NCI-H2029 treated with DMSO at 0.1 percent for 48 hours (cell line): Measurements from ENCODE around the gene PTPRD.
"Not testable (repeated sequence)": the region's sequence is repeated elsewhere in the genome, so short reads cannot be mapped to it uniquely, and the experiment has no call there.

Source experiments
- DNase-seq: peaks from one replicate; lab custom pipeline; 2025; lab: John Stamatoyannopoulos, UW

PTPRD gene

GRCh38 chr9:9498846-9499245 lies 1114.0 kb downstream of the PTPRD start:
- DNase-seq = no peak

- no peak for DNase-seq
Observed at GRCh38 chr9:9498128-9498527, 1114.7 kb downstream of the PTPRD start.

DNA sequence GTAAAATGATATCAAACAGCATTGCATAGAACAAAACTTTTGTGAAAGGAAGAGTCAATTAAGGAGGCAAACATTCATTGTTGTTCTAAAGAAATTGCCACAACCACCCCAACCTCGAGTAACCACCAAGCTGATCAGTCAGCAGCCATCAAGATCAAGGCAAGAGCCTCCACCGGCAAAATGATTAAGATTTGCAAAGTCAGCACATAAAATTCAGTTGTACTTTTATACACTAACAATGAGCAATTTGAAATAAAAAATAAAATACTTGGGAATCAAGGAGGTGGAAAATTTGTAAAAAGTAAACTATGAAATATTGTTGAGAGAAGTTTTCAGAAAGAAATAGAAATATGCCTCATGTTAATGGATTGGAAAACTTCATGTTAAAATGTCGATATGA lies 1118.5 kb downstream of the PTPRD start:
- DNase-seq = no peak

DNA sequence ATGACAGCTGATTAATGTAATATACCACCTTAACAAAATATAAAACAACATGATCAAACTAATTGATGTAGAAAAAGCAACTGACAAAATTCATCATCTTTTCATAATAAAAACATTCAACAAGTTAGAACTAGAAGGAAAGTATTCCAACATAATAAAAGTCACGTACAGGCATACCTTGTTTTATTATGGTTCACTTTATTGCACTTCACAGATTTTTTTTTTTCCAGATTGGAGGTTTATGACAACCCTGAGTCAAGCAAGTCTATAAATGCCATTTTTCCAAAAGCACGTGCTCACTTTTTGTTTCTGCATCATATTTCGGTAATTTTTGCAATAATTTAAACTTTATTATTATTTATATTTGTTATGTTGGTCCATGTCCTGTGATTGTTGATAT lies 1120.3 kb downstream of the PTPRD start:
- no peak for DNase-seq

DNA sequence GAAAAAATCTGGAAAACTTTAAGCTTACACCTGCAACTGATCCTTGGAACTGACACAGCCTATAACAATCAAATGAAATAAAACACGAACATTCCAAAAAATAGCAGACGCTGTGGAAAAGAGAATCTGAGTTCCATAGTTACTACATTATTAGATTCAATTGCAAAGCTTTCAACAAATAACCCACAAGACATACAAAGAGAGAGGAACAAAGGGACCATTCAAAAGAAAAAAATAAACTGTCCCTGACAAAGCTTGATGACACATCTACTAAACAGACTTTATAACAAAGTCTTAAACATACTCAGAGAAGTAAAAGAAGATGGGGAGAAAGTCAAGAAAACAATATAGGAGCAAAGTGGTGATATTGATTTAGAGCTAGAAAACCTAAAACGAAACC lies 1123.6 kb downstream of the PTPRD start:
- DNase-seq = no peak

DNA sequence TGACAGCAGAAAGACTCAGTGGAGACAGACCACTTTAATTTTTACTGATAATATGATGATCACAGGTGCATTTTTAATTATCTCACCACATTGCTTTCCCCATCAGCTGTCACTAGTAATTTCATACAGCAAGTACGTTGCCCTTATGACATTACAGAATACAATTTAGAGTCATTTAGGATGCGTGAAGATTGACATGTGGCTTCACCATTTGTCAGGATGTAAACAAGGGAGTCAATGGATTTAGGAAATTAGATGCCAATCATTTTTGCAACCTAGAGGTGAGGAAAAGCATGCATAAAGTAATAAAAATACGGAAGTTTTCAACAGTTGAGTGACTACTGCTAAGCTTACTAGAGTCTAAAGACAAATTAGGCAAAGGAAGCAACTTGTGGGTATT lies 1129.6 kb downstream of the PTPRD start:
- no peak for DNase-seq

DNA sequence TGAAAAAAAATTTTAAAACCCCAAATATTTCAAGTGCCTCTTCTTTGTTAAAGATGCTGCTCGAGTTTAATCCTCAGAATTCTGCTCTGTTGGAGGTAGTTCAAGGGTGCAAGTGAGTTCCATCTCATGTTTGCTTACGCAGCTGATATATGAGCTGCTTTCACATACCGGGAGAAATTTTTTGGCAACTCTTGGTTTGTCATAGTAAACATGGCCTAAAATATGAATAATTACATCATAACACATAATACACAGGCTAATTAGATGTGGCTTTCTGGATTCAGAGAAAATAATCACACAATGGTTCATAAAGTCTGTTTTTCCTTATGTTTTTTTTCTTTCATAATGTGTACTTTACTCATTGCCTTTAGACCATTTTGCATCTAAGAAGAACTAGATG lies 1134.1 kb downstream of the PTPRD start:
- DNase-seq = no peak

DNA sequence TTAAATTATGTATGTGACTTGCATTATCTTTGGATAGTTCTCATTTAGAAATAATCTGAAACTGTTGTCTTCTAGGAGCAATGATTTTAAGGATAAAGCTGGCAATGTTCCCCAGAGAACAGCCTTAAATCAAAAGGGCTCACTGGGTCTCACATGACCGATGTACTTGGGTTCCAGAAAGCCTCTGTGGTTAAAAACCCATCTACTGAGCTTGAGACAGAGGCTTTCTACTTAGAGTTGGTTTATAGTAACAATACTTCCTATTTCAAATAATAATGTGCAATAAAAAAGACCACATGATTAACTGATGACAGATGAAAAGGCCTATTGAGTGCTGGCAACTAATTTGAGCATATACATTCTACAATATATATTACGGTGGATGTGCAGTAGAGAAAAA lies 1143.5 kb downstream of the PTPRD start:
- no peak for DNase-seq

DNA sequence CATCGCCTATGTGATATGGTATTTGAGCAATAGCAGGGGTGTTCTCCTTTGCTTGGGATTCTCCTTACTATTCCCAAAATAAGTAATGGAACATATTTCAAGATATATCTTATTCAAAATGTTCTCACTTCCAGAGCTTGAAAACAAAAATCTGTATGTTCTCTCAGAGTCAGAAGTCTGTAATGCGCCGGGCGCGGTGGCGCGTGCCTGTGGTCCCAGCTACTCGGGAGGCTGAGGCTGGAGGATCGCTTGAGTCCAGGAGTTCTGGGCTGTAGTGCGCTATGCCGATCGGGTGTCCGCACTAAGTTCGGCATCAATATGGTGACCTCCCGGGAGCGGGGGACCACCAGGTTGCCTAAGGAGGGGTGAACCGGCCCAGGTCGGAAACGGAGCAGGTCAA lies 1170.9 kb downstream of the PTPRD start:
- not testable (repeated sequence) for DNase-seq

DNA sequence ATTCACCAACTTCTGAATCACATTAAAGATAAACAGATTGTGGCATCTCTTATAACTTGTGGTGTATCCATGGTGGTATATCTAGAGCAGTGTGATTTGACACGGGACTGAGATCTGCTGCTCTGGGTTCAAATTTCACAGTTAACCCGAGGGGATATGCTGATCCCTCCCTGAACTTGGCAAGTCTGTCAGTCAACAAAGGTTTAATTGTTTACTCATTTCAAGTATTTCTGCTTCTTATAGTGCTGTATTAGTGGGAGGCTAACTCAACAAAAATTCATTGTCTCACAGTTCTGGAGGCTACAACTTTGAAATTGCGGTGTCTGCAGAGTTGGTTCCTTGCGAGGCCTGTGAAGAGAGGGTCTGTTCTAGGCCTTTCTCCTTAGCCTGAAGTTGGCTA lies 1175.2 kb downstream of the PTPRD start:
- no peak for DNase-seq

- DNase-seq = not testable (repeated sequence)
Observed at GRCh38 chr9:9426454-9426853, 1186.3 kb downstream of the PTPRD start.

DNA sequence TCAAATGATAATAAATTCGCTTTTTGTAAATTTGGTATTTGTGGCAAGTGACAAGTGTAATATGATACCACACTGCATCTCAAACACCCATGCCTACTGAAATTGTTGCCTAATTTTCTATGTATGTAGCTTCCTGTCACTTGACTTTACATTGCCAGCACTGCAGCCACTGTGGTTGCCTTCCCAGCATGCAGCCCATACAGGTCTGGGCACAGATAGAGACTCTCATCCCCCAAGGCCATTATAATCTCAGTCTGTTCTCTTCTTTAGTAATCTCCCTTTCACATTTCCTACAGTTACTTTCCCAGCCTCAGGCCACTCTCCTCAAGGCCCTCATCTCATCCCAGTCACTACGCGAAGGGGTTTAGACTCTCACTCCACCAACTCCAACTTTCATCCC lies 1200.6 kb downstream of the PTPRD start:
- DNase-seq = no peak

GRCh38 chr9:9410736-9411135 lies 1202.1 kb downstream of the PTPRD start:
- DNase-seq = no peak

- no peak for DNase-seq
Observed at GRCh38 chr9:9399982-9400381, 1212.8 kb downstream of the PTPRD start.

DNA sequence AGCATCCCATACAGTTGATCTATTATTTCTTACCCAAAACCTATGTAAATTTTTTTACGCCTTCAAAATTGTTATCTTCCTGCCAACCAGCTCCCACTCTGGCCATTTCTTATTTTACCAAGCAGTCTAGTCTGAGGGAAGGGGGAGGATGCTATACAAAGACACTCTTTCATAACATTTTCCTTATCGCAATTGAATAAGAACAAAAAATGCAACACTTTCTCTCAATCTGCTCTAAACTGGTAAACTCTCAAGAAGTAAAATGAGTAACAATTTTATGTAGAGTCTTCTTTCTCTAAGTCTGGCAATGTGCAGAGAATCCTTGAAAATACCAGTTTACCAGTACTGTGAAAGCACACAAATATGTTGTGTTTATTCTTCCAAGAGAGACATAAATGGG lies 1216.3 kb downstream of the PTPRD start:
- no peak for DNase-seq

- DNase-seq = no peak
Observed at GRCh38 chr9:9395539-9395938, 1217.3 kb downstream of the PTPRD start.

GRCh38 chr9:9392755-9393154 lies 1220.0 kb downstream of the PTPRD start:
- DNase-seq = no peak

GRCh38 chr9:9389904-9390303 lies 1222.9 kb downstream of the PTPRD start:
- DNase-seq = no peak

DNA sequence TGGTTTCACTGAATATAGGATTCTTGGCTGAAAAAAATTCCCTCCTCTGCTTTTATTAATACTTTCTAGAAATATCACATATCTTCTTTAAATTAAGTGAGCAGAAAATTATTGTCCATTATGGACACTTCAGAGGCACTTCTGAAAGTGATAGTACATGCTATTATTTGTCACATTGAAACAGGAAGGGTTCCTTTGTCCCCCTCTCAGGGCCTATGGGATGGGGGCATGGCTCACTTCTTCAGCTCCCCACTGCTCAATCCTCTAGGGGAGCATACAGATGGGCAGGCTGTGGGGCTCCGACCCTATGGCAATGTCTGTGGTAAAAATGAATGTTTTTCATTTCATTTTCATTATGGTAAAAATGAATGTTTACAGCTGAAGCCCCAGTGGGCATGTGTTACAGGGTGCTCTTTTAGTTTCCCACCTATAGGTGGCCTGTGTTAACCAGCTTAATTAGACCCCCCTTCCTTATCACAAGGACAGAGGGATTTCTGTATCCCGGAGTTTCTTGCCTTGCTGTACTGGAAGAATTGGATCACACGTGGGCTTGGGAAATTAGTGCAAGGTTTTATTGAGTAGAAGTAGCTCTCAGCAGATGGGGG lies 1225.2 kb downstream of the PTPRD start:
- DNase-seq = no peak

DNA sequence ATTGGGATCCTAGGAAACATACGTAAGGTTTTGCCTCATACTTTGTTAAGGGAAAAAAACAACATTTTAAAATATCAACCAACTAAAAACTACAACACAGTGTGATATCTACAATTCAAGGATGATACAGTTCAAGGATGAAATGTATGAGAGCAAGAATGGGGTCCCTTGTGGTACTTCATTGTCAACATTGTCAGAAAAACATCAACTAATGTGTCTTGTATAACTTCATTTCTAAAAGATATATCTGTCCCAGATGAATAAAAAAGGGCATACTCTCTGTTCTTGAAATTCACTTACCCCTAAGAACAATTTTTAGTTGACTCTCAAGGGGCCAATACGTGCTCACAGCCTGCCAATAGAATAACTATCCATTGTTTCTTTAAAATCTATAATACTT lies 1250.5 kb downstream of the PTPRD start:
- no peak for DNase-seq

DNA sequence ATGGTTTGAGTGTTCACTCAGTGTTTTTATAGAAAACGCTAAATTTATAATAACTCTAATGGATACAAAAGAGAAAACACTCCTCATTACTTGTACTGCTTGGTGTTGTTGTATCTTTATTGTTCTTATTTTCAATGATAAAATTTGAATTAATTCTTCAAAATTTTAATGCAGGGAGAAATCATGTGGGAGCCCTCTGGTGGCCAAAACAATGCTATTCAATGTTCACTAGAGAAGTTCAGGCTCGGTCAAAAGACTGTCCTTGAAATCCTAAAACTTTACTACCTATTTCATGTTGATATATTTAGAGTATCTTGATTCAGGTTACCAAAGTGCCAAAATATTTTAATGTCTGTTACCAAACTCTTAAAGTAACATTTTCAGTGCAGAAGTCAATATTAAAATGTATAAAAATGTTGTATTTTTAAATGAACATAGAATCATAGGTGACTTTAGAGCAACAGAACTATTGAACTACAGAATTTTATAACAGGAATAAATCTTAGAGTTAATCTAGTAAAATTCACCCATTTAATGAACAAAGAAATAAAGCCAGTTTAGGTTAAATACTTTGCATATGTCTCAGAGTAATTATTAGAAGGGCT lies 1259.8 kb downstream of the PTPRD start:
- no peak for DNase-seq

GRCh38 chr9:9341203-9341602 lies 1271.6 kb downstream of the PTPRD start:
- no peak for DNase-seq

DNA sequence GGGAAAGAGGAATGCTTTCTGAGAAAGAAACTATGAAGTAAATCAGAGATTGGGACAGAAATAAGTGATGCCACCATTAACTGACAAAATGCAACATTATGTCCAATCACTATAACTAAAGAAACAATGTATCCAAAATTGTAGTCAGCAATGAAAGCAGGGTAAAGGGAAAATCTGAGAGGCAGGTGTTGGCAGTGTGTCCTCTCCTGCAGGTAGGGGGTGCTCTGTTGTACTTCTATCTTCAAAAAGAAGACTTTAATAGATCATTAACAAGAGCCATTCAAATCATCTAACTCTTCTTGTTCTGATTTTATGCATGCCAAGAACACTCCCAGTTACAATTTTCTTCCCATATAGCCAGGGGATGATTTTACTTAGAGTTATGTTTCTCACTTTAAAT lies 1275.7 kb downstream of the PTPRD start:
- DNase-seq = no peak

DNA sequence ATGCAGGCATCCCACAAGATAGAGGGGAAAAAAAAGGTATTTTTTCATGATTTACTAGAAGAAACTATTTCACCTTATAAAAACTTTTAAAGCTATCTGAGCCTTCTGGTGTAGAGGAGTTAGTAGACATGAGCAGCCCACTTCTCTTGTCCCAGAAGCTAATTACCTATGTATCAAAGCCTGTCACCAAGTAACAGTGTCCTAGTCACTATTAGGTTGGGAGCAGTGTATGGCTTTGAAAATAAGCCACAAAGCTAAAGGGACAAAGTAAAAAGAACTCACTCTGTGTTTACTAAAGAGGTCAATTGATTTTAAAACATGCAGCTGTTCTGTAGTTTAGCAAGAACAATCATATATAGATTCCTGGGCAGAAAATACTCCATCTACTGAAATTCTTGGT lies 1286.1 kb downstream of the PTPRD start:
- no peak for DNase-seq
